Neural cell (in vitro differentiated cells): ENCODE data around the gene DKK1. TPM values are rescaled to one million over a fixed set of nuclear protein-coding genes. Genes with fewer than 3 reads are reported as not detected.
"Not testable (repeated sequence)": the region's sequence is repeated elsewhere in the genome, so short reads cannot be mapped to it uniquely, and the experiment has no call there.

Source experiments
- H2AFZ ChIP-seq: fragments of 200-600, 300-800 bp; sonication (generic), shearing (Covaris generic); 2 replicates; pipeline ENCODE4 v1.6.0; 2014; ENCODE audit warnings: low read depth, mild to moderate bottlenecking, antibody characterized with exemption, low read length, moderate library complexity
- H3F3A ChIP-seq: fragments of 200-600 bp; shearing (Covaris generic); 2 replicates; pipeline ENCODE4 v1.6.1; 2016; ENCODE audit warnings: mild to moderate bottlenecking, moderate library complexity, mixed read lengths, antibody characterized with exemption, low read length; ENCODE audit not compliant: insufficient read depth, poor library complexity, severe bottlenecking
- H3K27ac ChIP-seq: fragments of 200-600, 300-800 bp; sonication (generic), shearing (Covaris generic); 2 replicates; pipeline ENCODE4 v1.5.1; 2014; ENCODE audit warnings: mild to moderate bottlenecking, low read length, moderate library complexity
- H3K27me3 ChIP-seq: fragments of 300-800, 200-600 bp; sonication (generic), shearing (Covaris generic); 2 replicates; pipeline ENCODE4 v1.6.0; 2014; ENCODE audit warnings: mild to moderate bottlenecking, low read depth, low read length, moderate library complexity; ENCODE audit not compliant: insufficient read depth
- H3K36me3 ChIP-seq: fragments of 300-800, 200-600 bp; sonication (generic), shearing (Covaris generic); 2 replicates; pipeline ENCODE4 v1.5.1; 2014; ENCODE audit warnings: mild to moderate bottlenecking, antibody characterized with exemption, low read length, moderate library complexity; ENCODE audit not compliant: insufficient read depth
- H3K4me2 ChIP-seq: fragments of 300-800, 200-600 bp; sonication (generic), shearing (Covaris generic); 2 replicates; pipeline ENCODE4 v1.6.0; 2014; ENCODE audit warnings: mild to moderate bottlenecking, low read length
- H3K4me3 ChIP-seq: fragments of 300-800, 200-600 bp; sonication (generic), shearing (Covaris generic); 2 replicates; pipeline ENCODE4 v1.5.1; 2014; ENCODE audit warnings: mild to moderate bottlenecking, low read length, moderate library complexity
- H3K79me2 ChIP-seq: fragments of 200-600 bp; shearing (Covaris generic); replicated peaks from 2 replicates; pipeline ENCODE4 v1.6.0; 2014; ENCODE audit warnings: mild to moderate bottlenecking, low read length, moderate library complexity; ENCODE audit not compliant: insufficient read depth
- H3K9ac ChIP-seq: fragments of 300-800, 200-600 bp; sonication (generic), shearing (Covaris generic); 2 replicates; pipeline ENCODE4 v1.6.1; 2016; ENCODE audit warnings: mild to moderate bottlenecking, low read length, mixed read lengths
- H3K9me2 ChIP-seq: fragments of 200-600 bp; shearing (Covaris generic); 2 replicates; pipeline ENCODE4 v1.6.1; 2016; ENCODE audit warnings: mild to moderate bottlenecking, low read length, mixed read lengths; ENCODE audit not compliant: insufficient read depth
- H3K9me3 ChIP-seq: fragments of 200-600, 300-800 bp; sonication (generic), shearing (Covaris generic); 2 replicates; pipeline ENCODE4 v1.6.1; 2016; ENCODE audit warnings: mild to moderate bottlenecking, mixed run types, low read length, moderate library complexity, mixed read lengths
- H4K20me1 ChIP-seq: fragments of 200-600 bp; shearing (Covaris generic); 2 replicates; pipeline ENCODE4 v1.6.1; 2016; ENCODE audit warnings: mild to moderate bottlenecking, mixed run types; ENCODE audit not compliant: insufficient read depth
- CTCF ChIP-seq: fragments of 450-650 bp; IDR thresholded peaks from 2 replicates; pipeline ENCODE4 v1.5.1; 2014; ENCODE audit warnings: antibody characterized with exemption, mild to moderate bottlenecking, moderate library complexity; ENCODE audit not compliant: poor library complexity, severe bottlenecking
- EP300 ChIP-seq: fragments of 450-650 bp; conservative IDR thresholded peaks from 2 replicates; pipeline ENCODE4 v1.6.1; 2014; ENCODE audit warnings: antibody characterized with exemption, mild to moderate bottlenecking, moderate library complexity; ENCODE audit not compliant: poor library complexity, severe bottlenecking
- EZH2 ChIP-seq: fragments of 200-600, 300-800 bp; shearing (Covaris generic), sonication (generic); IDR thresholded peaks from 2 replicates; pipeline ENCODE4 v1.6.1; 2014; ENCODE audit warnings: antibody characterized with exemption, low read length, borderline replicate concordance, mild to moderate bottlenecking; ENCODE audit not compliant: insufficient read depth, poor library complexity, severe bottlenecking
- MXI1 ChIP-seq: fragments of 450-650 bp; conservative IDR thresholded peaks from 2 replicates; pipeline ENCODE4 v1.6.1; 2014; ENCODE audit warnings: antibody characterized with exemption, mild to moderate bottlenecking; ENCODE audit not compliant: poor library complexity, severe bottlenecking
- POLR2AphosphoS5 ChIP-seq: IDR thresholded peaks from 2 replicates; pipeline ENCODE4 v1.6.1; 2012
- RAD21 ChIP-seq: fragments of 450-650 bp; conservative IDR thresholded peaks from 2 replicates; pipeline ENCODE4 v1.6.1; 2014; ENCODE audit warnings: antibody characterized with exemption, mild to moderate bottlenecking, moderate library complexity
- REST ChIP-seq: IDR thresholded peaks from 2 replicates; pipeline ENCODE4 v1.6.1; 2012; ENCODE audit warnings: borderline replicate concordance
- SMC3 ChIP-seq: fragments of 450-650 bp; conservative IDR thresholded peaks from 2 replicates; pipeline ENCODE4 v1.6.1; 2014; ENCODE audit warnings: antibody characterized with exemption, mild to moderate bottlenecking, moderate library complexity; ENCODE audit not compliant: poor library complexity
- TAF1 ChIP-seq: IDR thresholded peaks from 2 replicates; pipeline ENCODE4 v1.6.1; 2012; ENCODE audit warnings: low read depth
- polyA plus RNA-seq: library from polyadenylated mRNA; depleted of rRNA; stranded (reverse); fragments of >200 nt; gene quantifications from 2 replicates; pipeline ENCODE4 v1.2.3, GENCODE V29; 2014

Gene DKK1
- polyA plus RNA-seq, 1 donor from 2014 or later, result 0.12 TPM

- Histone ChIP-seq H2AFZ (no peak overlapping the region), H3K9me2 (no peaks in the 10 kb centered on the region), H3K9me3 (no peaks in the 10 kb centered on the region), H3F3A (no peaks in the 10 kb centered on the region), H4K20me1 (no peaks in the 10 kb centered on the region), H3K27me3 (no peaks in the 10 kb centered on the region), H3K4me3 (no peak overlapping the region), H3K36me3 (no peaks in the 10 kb centered on the region), H3K4me2 (no peak overlapping the region), H3K79me2 (no peaks in the 10 kb centered on the region), H3K27ac (no peak overlapping the region), H3K9ac (no peak overlapping the region)
- no peak for TF ChIP-seq CTCF
- no peak for TF ChIP-seq POLR2AphosphoS5
- no peak for TF ChIP-seq EP300
- TF ChIP-seq TAF1, result no peak
- TF ChIP-seq EZH2, result no peak
- TF ChIP-seq SMC3, result no peak
- no peak for TF ChIP-seq REST
- TF ChIP-seq MXI1, result no peak
- no peak for TF ChIP-seq RAD21
Observed at GRCh38 chr10:52357971-52358370, 43.9 kb downstream of the DKK1 start.

- Histone ChIP-seq H3K9me3 (no peaks in the 10 kb centered on the region), H2AFZ (no peak overlapping the region), H3K9ac (no peak overlapping the region), H3K27me3 (no peaks in the 10 kb centered on the region), H3K9me2 (no peaks in the 10 kb centered on the region), H3K79me2 (no peaks in the 10 kb centered on the region), H3K27ac (no peak overlapping the region), H4K20me1 (no peaks in the 10 kb centered on the region), H3K36me3 (no peaks in the 10 kb centered on the region), H3K4me3 (no peak overlapping the region), H3K4me2 (no peak overlapping the region), H3F3A (no peaks in the 10 kb centered on the region)
- TF ChIP-seq EZH2 (no peak), TAF1 (no peak), MXI1 (no peak), CTCF (no peak), EP300 (no peak), SMC3 (no peak)
Observed at GRCh38 chr10:52359441-52359840, 45.4 kb downstream of the DKK1 start.

GRCh38 chr10:52365547-52366432, 51.7 kb downstream of the DKK1 start:
- H3K9me3 ChIP-seq, H3K27ac ChIP-seq, H3K4me2 ChIP-seq: not testable (repeated sequence)

More at GRCh38 chr10:52365547-52366432, 51.7 kb downstream of the DKK1 start:
- not testable (repeated sequence) for H4K20me1 ChIP-seq, H3K9me2 ChIP-seq, H3K4me3 ChIP-seq, H3K79me2 ChIP-seq, H3K9ac ChIP-seq, H3K27me3 ChIP-seq, H3K36me3 ChIP-seq, H2AFZ ChIP-seq, H3F3A ChIP-seq
